Stimulated activated CD4-positive, alpha-beta T cell treated with anti-CD3 and anti-CD28 coated beads, Interleukin-2, amount 100 ng/mL, for 48 hours (primary cell): ENCODE results near the gene MAP3K20.

ENCODE experiments used
- DNase-seq, 2 donors: peaks; one replicate each; pipeline ENCODE4 v3.0.0-alpha.2; 2020

MAP3K20 gene

DNA sequence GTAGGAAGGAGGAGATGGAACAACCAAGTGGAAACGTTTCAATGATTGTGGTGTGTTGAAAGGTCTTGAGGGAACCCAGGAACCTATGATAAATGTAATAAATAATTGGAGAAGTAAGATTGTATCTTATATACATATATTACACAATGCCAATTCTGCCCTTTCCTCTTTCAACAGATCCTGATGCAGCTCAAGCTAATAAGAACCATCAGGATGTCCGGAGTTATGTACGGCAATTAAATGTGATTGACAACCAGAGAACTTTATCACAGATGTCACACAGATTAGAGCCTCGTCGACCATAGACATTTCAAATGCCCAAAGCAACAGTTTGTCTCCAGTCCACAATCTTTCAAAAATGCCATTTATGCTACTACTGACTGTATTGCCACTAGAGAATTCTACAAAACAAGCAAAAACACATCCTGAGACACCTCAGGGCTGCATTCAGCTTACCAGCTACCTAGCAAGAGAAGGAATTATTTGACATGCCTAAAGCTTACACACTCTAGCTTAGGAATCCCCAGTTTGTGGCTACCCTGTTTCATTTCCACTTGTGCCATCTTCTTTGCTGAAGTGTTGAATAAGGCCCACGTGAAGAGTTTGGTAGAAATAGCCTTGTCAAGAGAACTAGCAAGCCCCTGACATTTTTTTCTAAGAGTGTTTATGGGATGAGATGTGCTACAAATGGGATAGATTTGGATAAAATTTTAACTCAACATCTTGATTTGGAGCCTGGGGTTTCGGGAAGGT is 24.0 kb upstream of the MAP3K20 start:
- no peak for DNase-seq

DNA sequence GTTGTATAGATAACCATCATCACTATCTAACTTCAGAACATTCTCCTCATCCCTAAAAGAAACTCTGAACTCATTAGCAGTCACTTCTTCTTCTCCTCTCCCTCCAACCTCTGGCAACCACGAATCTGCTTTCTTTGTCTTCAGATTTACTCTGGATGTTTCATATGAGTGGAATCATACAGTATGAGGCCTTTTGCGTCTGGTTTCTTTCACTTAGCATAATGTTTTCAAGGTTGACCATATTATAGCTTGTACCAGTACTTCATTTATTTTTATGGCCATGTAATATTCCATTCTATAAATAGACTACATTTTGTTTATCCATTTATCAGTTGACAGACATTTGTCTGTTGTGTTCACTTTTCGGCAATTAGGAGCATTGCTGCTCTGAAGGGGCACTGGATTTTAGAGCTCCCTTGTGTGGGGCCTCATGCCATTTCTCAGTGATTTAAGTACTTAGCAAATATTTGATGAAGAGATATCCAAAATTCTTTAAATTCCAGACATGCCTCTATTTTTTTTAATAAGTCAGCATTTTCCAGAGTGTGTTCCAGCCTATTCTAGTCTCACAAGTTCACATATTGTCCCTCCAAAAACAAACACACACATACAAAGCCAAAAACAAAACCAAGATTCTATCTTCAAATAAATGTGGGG is 22.5 kb upstream of the MAP3K20 start:
- no peak for DNase-seq

DNA sequence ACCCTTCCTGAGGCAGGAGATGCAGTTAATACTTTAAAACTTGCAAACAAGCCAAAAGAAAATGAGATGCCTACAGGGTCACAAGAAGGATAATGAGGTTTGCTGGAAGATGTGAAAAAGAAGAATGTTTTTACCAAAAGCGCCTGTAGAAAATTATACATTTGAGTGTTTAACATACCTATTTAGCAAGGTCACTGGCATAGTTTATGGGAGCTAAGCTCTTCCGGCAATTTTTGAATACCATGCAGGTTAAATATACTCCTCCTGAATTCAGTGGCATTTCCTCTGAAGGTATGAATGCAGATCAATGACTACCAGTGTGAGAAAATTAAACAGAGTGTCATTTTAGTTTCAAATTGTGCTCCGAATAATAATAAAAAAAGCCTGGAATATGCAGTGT is 21.2 kb upstream of the MAP3K20 start:
- DNase-seq = no peak

DNA sequence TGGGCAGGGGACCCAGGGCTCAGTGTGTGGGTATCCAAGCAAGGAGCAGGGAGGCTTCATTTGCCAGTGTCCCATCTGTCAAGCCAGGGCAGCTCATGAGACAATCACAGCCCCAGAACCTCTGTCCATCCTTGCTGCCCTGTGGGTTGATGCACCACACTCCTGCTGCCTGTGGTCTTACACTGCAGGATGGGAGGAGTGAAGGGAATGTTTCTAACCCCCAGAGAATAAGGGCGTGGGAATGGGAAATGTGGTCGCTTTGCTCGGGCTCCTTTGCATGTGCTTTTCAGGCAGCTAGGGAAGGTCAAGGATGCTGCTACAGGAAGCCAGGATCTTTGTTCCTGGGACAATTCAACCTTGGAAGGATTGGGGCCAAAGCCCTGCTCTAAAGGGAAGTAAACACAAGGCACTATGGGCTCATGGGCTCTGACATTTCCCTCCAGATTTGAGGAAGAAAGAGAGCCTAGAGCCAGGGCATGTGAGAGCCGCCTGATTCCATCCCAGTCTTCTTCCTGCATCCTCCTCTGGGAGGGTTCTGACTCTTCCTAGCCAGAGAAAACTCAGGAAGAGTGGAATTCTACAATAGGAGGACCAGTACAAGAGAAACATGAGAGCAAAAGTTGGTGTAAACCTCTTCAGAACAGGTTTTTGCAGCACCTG is 18.8 kb upstream of the MAP3K20 start:
- no peak for DNase-seq

DNA sequence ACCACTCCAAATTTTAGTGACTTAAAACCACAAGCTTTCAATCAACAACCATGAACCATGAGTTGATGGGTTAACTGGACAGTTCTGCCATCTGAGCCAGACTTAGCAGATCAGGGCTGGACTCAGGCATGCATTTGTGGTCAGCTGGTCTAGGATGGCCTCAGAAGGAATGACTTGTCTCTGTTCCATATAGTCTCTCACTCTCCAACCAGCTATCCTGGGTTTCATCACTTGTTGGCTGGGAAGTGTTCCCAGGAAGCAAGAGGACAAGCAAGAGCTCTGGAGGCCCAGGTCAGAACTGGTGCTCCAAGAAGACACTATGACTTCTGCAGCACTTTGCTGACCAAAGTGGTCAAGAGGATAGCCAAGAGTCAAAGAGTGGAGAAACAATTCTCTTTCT is 17.5 kb upstream of the MAP3K20 start:
- DNase-seq = no peak

DNA sequence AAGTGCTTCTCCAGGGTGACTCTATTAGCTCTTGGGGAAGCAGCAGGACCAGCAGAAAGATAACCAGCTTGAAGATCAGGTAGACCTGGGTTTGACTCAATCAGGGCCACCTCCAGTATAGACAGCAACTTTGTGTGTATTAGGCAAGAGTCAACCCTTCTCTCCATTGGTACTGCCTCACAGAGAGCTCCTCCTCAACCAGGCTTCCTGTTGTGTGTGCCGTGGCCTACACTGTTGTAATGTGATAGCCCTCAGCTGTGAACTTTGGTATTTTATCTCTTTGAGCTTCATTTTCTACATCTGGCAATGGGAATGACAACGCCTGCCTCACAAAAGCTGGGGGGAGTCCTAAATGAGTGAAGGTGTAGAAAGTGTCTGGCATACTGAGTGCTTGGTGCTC is 17.0 kb upstream of the MAP3K20 start:
- no peak for DNase-seq

DNA sequence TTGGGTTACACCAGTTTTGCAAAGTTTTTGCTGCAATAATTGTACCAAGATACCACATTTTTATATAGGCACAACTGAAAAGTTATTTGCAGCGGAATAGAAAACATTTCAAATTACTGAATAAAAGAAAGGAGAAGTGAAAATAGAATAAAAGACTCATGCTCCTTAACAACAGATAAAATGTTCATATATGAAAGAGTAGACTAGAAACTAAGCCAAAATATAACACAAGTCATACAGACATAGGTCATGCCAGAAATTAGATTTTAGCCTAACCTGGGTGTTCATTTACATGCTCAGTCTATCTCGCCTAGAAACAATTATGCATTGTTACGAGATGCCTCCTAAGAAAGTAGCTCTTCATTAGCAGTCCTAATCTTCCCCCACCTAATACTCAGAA is 16.4 kb upstream of the MAP3K20 start:
- DNase-seq = no peak

DNA sequence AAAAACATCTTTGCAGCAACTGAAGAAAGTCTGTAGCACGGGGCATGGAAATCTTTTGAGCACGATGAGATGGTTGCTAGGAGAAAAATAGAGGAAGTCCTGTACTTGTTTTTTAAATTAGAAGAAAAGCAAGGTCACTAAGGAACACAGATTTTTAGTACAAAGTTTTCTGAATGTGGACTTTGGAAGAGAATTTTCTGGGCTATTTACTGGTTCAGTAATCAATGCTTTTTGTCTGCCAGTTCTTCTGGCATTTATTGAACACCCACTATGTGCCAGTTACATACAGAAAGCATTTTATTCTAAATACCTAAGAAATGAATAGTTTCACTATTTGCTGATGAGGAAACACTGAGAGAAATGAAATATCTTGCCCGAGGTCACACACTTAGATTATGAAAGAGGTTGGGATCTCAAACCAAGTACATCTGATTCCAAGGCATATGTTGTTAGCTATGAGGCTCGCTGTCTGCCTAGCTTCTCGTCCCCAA is 15.6 kb upstream of the MAP3K20 start:
- DNase-seq = no peak

DNA sequence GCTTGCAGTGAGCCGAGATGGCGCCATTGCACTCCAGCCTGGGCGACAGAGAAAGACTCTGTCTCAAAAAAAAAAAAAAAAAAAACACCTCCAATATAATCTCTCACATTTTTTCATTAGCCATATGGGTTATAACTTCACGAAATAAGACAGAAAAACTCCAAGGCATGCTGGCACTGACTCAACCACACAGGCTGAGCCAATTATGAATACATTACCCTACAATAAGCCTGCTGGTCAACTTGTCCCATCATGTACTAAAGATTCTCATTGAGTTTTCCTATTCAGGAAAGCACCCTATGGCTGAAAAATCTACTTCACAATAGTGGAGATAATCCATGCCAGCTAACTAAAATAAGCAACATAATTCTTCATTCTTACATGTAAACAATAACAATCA is 12.8 kb upstream of the MAP3K20 start:
- DNase-seq = no peak

DNA sequence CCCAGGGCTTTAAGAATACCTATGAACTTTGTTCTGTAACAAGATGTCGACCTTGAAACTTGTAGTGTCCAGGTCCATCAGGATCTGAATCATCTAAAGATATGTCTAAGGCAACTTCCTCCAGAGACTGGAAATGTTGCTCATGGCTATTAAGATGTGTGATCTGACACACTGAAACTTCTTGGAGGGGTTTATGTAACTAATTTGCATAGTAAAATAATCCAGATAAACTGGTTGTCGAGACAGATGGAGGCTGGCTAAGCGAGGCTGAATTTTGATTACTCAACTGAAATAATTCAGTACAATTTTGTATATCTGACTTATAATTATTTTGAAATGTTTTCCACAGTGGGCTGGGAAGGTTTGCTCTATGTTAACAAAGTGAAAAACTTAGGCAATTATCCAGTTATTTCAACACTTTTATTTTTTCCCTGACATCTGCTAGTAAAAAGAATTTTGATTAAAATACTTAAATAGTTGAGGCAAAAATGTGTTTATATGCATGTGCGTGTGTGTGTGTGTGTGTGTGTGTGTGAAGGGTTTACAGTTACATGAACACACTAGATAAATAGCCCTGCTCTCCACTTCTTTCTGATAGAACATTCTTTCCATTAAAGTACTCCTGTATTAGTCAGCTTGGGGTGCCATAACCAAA is 11.4 kb upstream of the MAP3K20 start:
- DNase-seq = no peak

DNA sequence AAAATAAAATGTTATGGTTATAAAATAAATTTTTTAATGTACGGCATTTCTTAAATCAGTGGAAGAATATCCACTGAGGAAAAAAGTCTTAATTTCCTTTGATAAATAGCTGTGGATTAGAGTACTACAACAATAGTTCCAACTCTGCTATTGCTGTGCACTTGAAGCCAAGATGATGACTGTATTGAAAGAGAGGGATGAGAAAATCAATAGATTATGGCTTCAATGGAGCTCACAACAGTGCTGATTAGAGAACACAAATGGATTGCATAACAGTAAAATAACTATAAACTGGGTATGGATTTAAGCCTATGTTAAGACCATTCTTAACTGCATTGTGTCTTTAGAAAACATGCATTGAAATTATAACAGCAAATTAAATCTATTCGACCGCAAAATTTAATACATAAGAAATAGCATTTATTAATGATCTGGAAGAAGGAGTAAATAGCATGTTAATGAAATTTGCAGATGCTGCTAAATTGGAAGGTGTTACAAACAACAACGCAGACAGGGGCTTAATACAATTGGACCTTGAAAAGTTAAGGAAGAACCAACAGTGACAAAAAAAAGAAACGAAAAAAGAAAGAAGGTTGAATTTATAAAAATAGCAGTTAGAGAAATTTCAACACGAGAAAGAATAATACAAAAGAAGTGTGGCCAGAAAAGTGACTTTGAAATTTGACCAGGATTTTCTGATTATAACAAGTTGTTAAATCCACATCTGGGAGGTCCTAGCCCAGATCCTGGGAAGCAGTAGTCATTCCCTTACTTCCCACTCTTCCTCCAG is 8.6 kb upstream of the MAP3K20 start:
- no peak for DNase-seq

DNA sequence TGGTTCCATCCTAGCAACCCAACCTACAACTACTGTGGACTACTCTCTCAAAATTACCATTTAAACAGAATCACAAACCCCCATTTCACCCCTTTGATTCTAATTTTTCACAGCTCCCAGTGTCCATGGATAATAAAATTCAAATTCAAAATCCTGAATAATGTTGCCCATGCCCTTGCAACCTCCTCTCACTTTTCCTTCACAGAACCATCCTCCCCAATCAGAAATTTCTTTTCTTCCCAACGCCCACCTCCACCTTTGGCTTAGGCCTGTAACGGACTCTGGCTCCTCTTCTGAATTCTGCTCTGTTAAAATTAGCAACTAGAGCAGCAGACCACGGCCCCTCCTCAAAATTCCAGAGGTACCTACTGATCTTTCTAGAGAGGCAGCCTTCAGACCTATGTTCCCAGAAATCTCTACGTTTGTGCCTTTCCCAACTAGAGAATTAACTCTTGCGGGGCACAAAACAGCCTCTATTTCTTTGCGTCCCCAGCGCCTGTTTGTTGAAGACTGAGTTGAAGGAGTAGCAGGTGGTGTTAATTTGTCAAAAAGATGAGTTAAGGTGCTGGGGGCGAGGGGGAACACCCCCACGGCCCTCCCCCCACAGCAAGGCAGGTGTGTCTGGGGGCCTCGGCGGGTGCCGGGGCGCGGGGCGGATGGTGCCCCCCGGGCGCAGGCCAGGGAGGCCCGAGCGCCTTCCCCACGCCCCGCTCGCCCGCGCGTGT is 428 bp upstream of the MAP3K20 start:
- DNase-seq = peak in 1 of 2 donors; percentile 2

DNA sequence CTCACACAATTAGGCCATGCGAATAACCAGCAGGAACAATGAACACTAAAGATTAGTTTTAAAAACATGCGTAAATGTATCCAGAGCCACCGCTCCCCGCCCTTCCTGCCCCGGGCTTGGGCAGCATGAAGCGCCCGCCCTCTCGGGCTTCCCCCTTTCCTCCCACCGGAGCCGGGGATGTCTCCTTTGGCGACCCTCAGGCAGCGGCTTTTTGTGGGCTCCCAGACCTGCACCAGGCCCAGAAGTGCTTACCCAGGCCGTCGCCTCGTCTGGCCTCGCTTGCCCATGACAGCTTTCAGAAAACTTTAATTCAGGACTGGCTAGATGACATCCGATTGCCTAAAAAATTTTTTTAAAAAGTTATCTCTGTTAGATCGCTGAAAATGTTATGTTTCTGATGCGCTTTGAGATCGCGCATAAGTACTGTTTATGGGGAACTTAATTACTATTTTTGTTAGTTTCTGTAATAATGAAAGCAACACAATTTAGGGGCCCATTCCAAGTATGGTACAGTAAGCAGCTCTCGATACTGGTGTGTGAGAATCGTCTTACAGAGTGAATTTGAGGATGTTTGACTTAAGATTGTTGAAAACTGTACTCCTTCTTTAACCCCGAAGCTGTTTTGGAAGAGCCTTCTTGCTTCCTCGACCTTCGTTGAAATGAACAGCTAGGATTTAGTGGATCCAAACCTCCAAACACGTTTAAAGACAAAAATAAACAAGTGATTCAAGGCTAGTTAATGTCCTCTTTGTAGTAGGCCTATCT is 1.1 kb downstream of the MAP3K20 start:
- DNase-seq = peak in 1 of 2 donors; percentile 3

DNA sequence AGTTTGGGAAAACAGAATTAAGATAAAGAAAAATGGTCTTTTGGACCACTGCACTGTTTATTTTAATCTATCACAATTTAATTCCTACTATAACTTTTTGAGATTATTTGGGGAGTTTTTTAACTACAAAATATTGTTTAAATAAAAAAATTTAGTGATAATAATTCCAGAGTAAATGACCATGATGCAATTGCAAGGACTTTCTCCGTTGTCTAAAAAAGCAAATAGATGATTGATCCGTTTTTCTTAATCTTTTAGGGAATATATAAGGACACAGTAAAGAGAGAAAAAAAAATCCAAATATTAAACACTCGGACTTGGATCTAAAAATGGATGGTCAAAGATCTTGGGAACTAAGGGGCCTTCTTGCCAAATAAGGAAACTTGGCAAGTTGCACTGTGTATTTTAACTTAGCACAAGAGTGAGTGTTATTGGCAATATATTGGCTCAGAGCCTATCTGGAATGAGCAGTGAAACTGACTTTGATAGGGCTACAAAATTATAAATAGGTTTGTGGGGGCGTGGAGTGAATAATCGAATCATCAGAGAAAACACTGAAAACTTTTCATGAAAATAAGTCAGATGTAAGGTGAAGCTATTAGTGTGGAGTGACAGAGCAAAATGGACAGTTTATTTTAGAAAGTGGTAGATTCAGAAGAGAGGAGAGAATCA is 2.0 kb downstream of the MAP3K20 start:
- DNase-seq = no peak

DNA sequence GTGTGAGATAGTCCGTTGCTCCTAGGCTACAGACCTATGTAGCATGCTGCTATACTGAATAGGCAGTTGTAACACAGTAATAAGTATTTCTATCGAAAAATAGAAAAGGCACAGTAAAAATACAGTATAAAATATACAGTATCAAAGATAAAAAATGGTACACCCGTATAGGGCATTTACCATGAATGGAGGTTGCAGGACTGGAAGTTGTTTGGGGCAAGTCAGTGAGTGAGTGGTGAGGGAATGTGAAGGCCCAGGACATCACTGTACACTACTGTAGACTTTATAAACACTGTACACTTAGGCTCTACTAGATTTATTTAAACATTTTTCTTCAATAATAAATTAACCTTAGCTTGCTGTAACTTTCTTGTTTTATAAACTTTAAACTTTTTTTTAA is 3.5 kb downstream of the MAP3K20 start:
- DNase-seq = no peak

DNA sequence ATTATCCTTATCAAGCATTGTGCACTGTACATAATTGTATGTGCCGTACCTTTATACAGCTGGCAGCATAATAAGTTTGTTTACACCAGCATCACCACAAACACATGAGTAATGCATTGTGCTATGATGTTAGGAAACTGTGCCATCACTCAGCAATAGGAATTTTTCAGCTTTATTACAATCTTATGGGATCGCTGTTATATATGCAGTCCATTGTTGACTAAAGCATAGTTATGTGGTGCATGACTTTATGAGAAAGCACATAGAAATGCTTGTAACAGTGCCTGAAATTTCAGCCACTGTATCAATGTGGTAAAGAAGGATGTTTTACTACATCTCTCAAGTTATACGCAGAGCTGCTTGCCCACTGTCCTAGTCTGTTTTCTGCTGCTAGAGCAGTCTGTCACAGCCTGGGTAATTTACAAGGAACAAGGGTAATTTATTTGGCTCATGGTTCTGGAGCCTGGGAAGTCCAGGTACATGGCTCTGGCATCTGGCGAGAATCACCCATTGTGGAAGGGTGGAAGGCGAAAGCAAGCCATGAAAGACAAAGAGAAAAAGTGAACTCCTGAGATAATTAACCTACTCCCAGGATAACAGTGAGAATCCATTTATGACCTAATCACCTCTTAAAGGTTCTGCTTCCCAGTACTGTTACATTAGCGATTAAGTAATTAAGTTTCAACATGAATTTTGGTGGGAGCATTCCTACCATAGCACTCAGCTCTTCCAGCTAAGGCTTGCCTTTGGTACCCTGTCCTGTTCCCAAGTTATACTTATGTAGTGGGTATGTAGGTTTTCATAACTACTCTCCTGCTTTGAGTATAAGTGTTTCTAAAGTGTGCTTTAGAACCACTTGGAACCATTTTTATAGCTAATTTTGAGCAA is 4.6 kb downstream of the MAP3K20 start:
- DNase-seq = no peak

DNA sequence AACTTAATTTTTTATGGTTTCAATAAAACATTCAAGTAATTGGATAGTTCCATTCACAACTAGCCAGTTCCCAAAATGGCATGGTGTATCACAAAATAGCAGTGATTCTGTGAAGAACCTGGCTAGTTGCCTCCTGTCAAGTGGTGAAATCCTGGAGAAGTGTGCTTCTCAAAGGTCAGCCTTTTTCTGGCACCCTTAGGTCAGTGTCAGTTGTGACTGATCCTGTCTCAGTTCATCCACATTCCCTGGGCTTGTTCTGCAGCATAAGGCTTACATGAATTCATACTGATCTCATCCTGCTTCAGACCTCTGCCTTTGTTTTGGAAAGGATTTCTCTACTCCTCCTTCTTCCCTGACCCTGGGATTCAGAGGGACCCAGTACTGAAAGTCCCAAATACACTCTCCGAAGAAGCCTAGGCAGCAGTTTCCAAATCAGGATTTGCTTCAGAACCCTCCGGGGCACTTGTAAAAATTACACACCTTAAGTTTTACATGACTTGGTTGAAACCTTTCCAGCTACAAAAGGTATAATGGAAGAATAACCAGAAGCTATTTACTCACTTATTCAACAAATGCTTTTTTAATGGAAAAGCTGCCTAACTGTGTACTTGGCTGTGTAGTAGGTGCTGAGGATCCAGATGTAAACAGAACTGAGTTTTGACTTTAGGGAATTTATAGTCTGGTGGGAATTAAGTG is 11.0 kb downstream of the MAP3K20 start:
- no peak for DNase-seq

DNA sequence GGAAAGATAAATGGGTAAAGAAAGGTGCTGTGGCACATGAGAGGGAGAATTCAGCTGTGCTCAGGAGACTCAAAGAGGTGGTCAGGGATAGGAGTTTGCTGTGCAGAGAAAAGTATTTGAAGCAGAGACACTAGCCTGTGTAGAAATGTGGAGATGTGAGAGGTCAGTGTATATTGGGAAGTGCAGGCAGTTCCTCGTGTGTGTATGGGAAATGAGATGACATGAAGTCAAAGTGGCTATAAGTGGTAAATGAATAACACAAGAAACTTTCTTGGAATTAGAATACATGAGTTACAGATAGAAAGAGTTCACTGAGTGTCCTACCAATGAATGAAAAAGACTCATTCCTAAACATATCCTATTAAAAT is 11.6 kb downstream of the MAP3K20 start:
- DNase-seq = no peak
